ENCODE measurements around the gene TMTC1. TPM values are rescaled to one million over a fixed set of nuclear protein-coding genes. Genes with fewer than 3 reads are reported as not detected.

Gene TMTC1
- total and polyA plus RNA-seq, 3 donors from 2014 or later, result 8.4 to 13.6 (median 11.5) TPM

GRCh38 chr12:29574500-29574899 is 209.2 kb downstream of the TMTC1 start:
- no peak for TF ChIP-seq POLR2A (IDR thresholded peaks at IDR 0.05)
- TF ChIP-seq CTCF (IDR thresholded peaks at IDR 0.05), result no peak
- H3K27me3 ChIP-seq, result no peaks in the 10 kb centered on the region
- WGBS, 2 donors, result 82 to 88% methylated on average over 4 of the region's 4 CpGs

GRCh38 chr12:29572938-29573337 is 210.8 kb downstream of the TMTC1 start:
- TF ChIP-seq POLR2A (IDR thresholded peaks at IDR 0.05) (no peak), CTCF (IDR thresholded peaks at IDR 0.05) (no peak)
- Histone ChIP-seq H3K36me3 (ENCODE audit: low read depth, missing control alignments) (no peaks in the 10 kb centered on the region), H3K4me3 (no peak overlapping the region), H3K4me1 (peaks cover 16% of the 10 kb centered on the region), H3K27ac (no peak overlapping the region), H3K27me3 (no peaks in the 10 kb centered on the region), H3K9me3 (no peaks in the 10 kb centered on the region)
- DNase-seq, result no peak
- intact Hi-C loops (cut with DNase I; ENCODE audit: low total_unique reads), result no loop called here
- 61 to 68% methylated on average over 4 of the region's 4 CpGs for WGBS, 2 donors

More at GRCh38 chr12:29574500-29574899, 209.2 kb downstream of the TMTC1 start:
- DNase-seq, result no peak
- Histone ChIP-seq H3K4me3 (no peak overlapping the region), H3K36me3 (ENCODE audit: low read depth, missing control alignments) (no peaks in the 10 kb centered on the region), H3K27ac (no peak overlapping the region), H3K9me3 (no peaks in the 10 kb centered on the region), H3K4me1 (peaks cover 15% of the 10 kb centered on the region)
- intact Hi-C loops (cut with DNase I; ENCODE audit: low total_unique reads), result no loop called here

DNA sequence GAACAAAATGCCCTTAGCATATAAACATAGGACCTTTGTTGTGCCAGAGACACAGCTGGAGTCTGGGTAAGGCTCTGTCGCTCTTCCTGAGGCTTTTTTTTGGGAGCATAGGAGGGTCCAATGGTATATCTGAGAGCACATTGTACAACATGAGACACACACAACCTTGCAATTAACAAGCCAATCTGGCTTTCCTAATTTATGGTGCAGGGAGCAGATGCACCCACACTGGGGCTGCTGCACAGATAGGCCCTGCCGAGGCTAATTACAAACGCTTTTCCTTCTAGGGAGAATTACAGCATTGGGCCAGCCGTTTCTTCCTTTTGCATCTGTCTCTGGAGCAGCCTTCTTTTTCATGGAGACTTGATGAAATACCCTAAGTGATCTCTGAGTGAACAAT is 211.3 kb downstream of the TMTC1 start:
- Histone ChIP-seq H3K27me3 (no peaks in the 10 kb centered on the region), H3K4me3 (no peak overlapping the region), H3K9me3 (no peaks in the 10 kb centered on the region), H3K36me3 (ENCODE audit: low read depth, missing control alignments) (no peaks in the 10 kb centered on the region), H3K4me1 (peaks cover 16% of the 10 kb centered on the region), H3K27ac (no peak overlapping the region)
- 53 to 67% methylated on average over 4 of the region's 4 CpGs for WGBS, 2 donors
- intact Hi-C loops (cut with DNase I; ENCODE audit: low total_unique reads), result no loop called here
- no peak for DNase-seq
- TF ChIP-seq CTCF (IDR thresholded peaks at IDR 0.05), result no peak
- TF ChIP-seq POLR2A (IDR thresholded peaks at IDR 0.05), result no peak

- Histone ChIP-seq H3K4me3 (no peak overlapping the region), H3K36me3 (ENCODE audit: low read depth, missing control alignments) (no peaks in the 10 kb centered on the region), H3K27me3 (no peaks in the 10 kb centered on the region), H3K4me1 (peaks cover 16% of the 10 kb centered on the region), H3K27ac (peak overlapping the region in 1 of 2 donors; percentile 17), H3K9me3 (no peaks in the 10 kb centered on the region)
- TF ChIP-seq CTCF (IDR thresholded peaks at IDR 0.05), result no peak
- TF ChIP-seq POLR2A (IDR thresholded peaks at IDR 0.05), result no peak
- WGBS, 2 donors, result 59 to 70% methylated on average over 2 of the region's 2 CpGs
- DNase-seq, result no peak
- intact Hi-C loops (cut with DNase I; ENCODE audit: low total_unique reads), result no loop called here
These were observed 214.5 kb downstream of the TMTC1 start for GRCh38 chr12:29569132-29569757.

DNA sequence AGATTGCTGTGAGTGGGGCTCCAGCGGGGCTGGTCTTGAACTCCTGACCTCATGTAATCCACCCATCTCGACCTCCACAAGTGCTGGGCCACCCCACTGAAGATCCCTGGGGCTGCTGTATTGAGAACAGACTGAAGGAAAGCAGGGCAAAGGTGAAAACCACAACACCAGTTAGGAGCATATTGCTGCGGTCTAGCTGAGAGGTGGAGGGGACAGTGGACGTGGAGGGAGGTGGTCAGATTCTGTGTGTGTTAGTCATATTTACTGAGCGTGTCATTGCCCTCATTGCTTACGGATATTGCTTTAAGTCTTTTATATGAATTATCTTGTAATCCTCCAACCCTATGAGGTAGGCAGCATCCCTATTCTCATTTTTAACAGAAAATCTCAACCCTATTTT is 217.3 kb downstream of the TMTC1 start:
- no peaks in the 10 kb centered on the region for H3K36me3 ChIP-seq (ENCODE audit: low read depth, missing control alignments)
- intact Hi-C loops (cut with DNase I; ENCODE audit: low total_unique reads), result no loop called here
- H3K27ac ChIP-seq, result no peak overlapping the region
- peaks cover 30% of the 10 kb centered on the region for H3K4me1 ChIP-seq
- TF ChIP-seq CTCF (IDR thresholded peaks at IDR 0.05), result no peak
- TF ChIP-seq POLR2A (IDR thresholded peaks at IDR 0.05), result no peak
- DNase-seq, result no peak
- 43 to 61% methylated on average over 6 of the region's 6 CpGs for WGBS, 2 donors
- H3K4me3 ChIP-seq, result no peak overlapping the region
- H3K9me3 ChIP-seq, result no peaks in the 10 kb centered on the region
- no peaks in the 10 kb centered on the region for H3K27me3 ChIP-seq
